A673 (cell line): ENCODE results near the gene ATP7A. TPM values are rescaled to one million over a fixed set of nuclear protein-coding genes. Genes with fewer than 3 reads are reported as not detected.
"Not testable (repeated sequence)": the region's sequence is repeated elsewhere in the genome, so short reads cannot be mapped to it uniquely, and the experiment has no call there.

Source experiments
- BruUV-seq: library from RNA; stranded (reverse); fragments of 400-500 nt; replicated peaks from 2 replicates; lab custom pipeline; 2021; lab: Mats Ljungman, UMichigan
- CTCF ChIA-PET: fragments of 300-600 bp; sonication (Branson Sonifier 250); formaldehyde crosslinking; loops from one replicate; lab custom pipeline; 2022; ENCODE audit warnings: antibody characterized with exemption; lab: Charles Lee
- POLR2A ChIA-PET: fragments of 300-600 bp; sonication (Branson Sonifier 250); formaldehyde crosslinking; loops from one replicate; lab custom pipeline; 2022; ENCODE audit warnings: antibody characterized with exemption; ENCODE audit not compliant: low non-redundant PET; lab: Charles Lee
- DNase-seq: peaks from one replicate; pipeline ENCODE4 v3.0.0-alpha.2; 2015; ENCODE audit warnings: low spot score
- H3K27ac ChIP-seq: fragments of 200-600 bp; sonication (generic); 2 replicates; pipeline ENCODE4 v1.5.1; 2016; ENCODE audit warnings: mixed run types, low read depth, mild to moderate bottlenecking, mixed read lengths, antibody characterized with exemption, low read length; ENCODE audit not compliant: poor library complexity, severe bottlenecking
- H3K27me3 ChIP-seq: fragments of 200-600 bp; sonication (generic); replicated peaks from 2 replicates; pipeline ENCODE4 v1.6.1; 2017; ENCODE audit warnings: mixed run types, low read depth, mild to moderate bottlenecking, mixed read lengths, antibody characterized with exemption, low read length; ENCODE audit not compliant: insufficient read depth, poor library complexity
- H3K36me3 ChIP-seq: fragments of 200-600 bp; sonication (generic); 2 replicates; pipeline ENCODE4 v1.6.1; 2016; ENCODE audit warnings: mixed run types, mild to moderate bottlenecking, mixed read lengths, antibody characterized with exemption, low read length; ENCODE audit not compliant: insufficient read depth, poor library complexity, severe bottlenecking
- H3K4me1 ChIP-seq: fragments of 200-600 bp; sonication (generic); 2 replicates; pipeline ENCODE4 v1.6.1; 2017; ENCODE audit warnings: mixed run types, mild to moderate bottlenecking, mixed read lengths, antibody characterized with exemption, low read length; ENCODE audit not compliant: insufficient read depth, poor library complexity, severe bottlenecking
- H3K4me3 ChIP-seq: fragments of 200-600 bp; sonication (generic); 2 replicates; pipeline ENCODE4 v1.5.1; 2016; ENCODE audit warnings: low read depth, mixed run types, mild to moderate bottlenecking, mixed read lengths, low read length; ENCODE audit not compliant: poor library complexity, severe bottlenecking
- H3K9me3 ChIP-seq: fragments of 200-600 bp; sonication (generic); 2 replicates; pipeline ENCODE4 v1.6.1; 2016; ENCODE audit warnings: mixed run types, low read depth, mild to moderate bottlenecking, mixed read lengths, antibody characterized with exemption, low read length; ENCODE audit not compliant: poor library complexity, severe bottlenecking
- CTCF ChIP-seq: fragments of 300-800, 200-600 bp; sonication (generic); conservative IDR thresholded peaks from 2 replicates; pipeline ENCODE4 v1.5.1; 2017; ENCODE audit warnings: low read depth, mild to moderate bottlenecking, antibody characterized with exemption, low read length, moderate library complexity, mixed read lengths
- EZH2 ChIP-seq: fragments of 200-600 bp; sonication (generic); IDR thresholded peaks from 2 replicates; pipeline ENCODE4 v1.6.1; 2017; ENCODE audit warnings: borderline replicate concordance, low read depth, mild to moderate bottlenecking, mixed read lengths, antibody characterized with exemption, low read length; ENCODE audit not compliant: poor library complexity, severe bottlenecking
- intact Hi-C: fragments of 100-400 bp; cut with micrococcal nuclease; formaldehyde crosslinking; loops from one replicate; pipeline ENCODE4 v1.10.0; 2022; ENCODE audit not compliant: unreplicated experiment
- total RNA-seq: library from RNA; stranded (reverse); gene quantifications from 2 replicates; pipeline ENCODE4 v1.2.3, GENCODE V29; 2021

Gene ATP7A
- total RNA-seq, 1 experiment from 2014 or later = 9.0 TPM

DNA sequence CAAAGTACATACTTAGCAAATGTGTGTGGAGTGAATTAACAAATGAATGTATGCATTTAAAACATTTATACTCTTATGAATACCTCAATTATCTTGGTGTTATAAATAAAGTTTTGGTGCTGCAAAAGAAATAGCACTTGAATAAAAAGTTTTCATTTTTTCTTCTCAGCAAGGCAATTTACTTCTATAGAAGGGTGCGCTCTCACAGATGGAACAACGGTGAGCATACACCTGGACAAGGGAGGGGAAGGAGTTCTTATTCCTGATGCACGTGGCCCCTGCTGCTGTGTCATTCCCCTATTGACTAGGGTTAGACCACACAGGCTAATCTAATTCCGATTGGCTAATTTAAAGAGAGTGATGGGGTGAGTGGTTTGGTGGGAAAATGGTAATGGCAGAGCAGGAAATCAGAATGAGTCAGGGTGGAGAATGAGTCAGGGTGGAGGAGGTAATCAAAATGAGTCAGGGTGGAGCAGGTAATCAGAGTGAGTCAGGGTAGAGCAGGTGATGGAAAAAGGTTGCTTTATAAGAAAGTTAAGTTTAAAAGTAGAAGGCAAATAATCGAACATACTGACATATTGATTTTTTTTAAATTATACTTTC is 165.4 kb downstream of the ATP7A start:
- BruUV-seq = no TSS peak
- Histone ChIP-seq H3K36me3 (no peaks in the 10 kb centered on the region), H3K9me3 (no peaks in the 10 kb centered on the region), H3K27me3 (no peaks in the 10 kb centered on the region), H3K4me3 (no peak overlapping the region), H3K27ac (no peak overlapping the region), H3K4me1 (no peaks in the 10 kb centered on the region)
- ChIA-PET POLR2A (no interaction called here), CTCF (no interaction called here)
- no peak for TF ChIP-seq EZH2
- no peak for TF ChIP-seq CTCF
- intact Hi-C loops = no loop called here
- DNase-seq = no peak

DNA sequence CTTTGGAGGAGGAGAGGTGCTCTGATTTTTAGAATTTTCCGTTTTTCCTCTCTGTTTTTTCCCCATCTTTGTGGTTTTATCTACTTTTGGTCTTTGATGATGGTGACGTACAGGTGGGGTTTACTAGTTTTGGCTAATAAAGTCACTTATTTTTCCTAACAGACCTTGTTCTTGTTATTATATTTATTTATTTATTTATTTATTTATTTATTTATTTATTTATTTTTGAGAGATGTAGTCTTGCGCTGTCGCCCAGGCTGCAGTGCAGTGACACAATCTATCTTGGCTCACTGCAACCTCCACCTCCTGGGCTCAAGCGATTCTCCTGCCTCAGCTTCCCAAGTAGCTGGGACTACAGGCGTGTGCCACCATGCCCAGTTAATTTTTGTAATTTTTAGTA is 170.9 kb downstream of the ATP7A start:
- POLR2A ChIA-PET, BruUV-seq, CTCF ChIA-PET, H3K4me3 ChIP-seq, H3K4me1 ChIP-seq, intact Hi-C loops, H3K36me3 ChIP-seq, H3K27ac ChIP-seq, H3K27me3 ChIP-seq, DNase-seq, H3K9me3 ChIP-seq: not testable (repeated sequence)

DNA sequence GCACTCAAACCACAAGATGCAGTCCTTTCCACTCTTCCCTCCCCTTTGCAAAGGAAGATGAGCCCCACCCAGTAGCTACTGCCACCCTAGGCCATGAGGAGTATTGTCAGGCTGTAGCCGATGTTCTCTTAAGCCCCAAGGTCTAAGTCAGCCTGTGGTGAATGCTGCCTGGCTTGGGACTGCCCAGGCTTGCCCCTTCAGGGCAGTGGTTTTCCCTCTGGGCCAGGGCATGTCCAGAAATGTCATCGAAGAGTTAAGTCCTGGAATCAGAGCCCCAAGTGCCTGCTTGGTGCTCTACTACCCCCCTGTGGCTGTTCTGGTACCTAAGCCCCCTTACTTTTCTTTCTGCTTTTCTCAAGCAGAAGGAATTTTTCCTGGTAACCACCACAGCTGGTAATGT is 181.8 kb downstream of the ATP7A start:
- ChIA-PET CTCF (no interaction called here), POLR2A (no interaction called here)
- H3K4me1 ChIP-seq = no peaks in the 10 kb centered on the region
- intact Hi-C loops = no loop called here
- TF ChIP-seq CTCF (peak; percentile 44), EZH2 (no peak)
- no peaks in the 10 kb centered on the region for H3K27me3 ChIP-seq
- H3K27ac ChIP-seq = no peak overlapping the region
- DNase-seq = peak; percentile 18
- no peaks in the 10 kb centered on the region for H3K9me3 ChIP-seq
- no peak overlapping the region for H3K4me3 ChIP-seq
- H3K36me3 ChIP-seq = no peaks in the 10 kb centered on the region
- no TSS peak for BruUV-seq

DNA sequence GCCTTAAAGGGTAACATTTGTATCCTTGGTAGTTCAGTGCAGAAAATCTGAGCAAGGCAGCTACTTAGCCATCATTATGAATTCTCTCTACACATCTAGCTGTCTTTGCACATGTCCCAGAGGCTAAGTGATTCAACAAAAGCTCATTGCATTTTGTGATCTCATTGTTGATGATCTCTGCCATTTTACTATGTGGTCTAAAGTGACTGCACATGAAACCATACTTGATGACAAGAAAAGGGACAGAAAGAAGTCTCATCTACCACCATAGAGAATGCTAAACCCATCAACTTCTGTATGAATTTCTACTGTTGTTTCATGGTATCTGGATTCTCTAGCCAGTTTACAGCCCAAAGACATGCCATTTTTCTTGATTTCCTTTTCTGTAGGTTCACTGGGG is 187.6 kb downstream of the ATP7A start:
- DNase-seq = no peak
- ChIA-PET CTCF (no interaction called here), POLR2A (no interaction called here)
- no TSS peak for BruUV-seq
- H3K4me3 ChIP-seq = no peak overlapping the region
- H3K27me3 ChIP-seq = no peaks in the 10 kb centered on the region
- no peaks in the 10 kb centered on the region for H3K9me3 ChIP-seq
- no peak overlapping the region for H3K27ac ChIP-seq
- intact Hi-C loops = no loop called here
- peaks cover under 1% of the 10 kb centered on the region for H3K4me1 ChIP-seq
- no peaks in the 10 kb centered on the region for H3K36me3 ChIP-seq
- TF ChIP-seq EZH2 (no peak), CTCF (no peak)
